Activated CD8-positive, alpha-beta memory T cell treated with anti-CD3 and anti-CD28 coated beads, Interleukin-2, amount 50 U/mL, for 24 hours (primary cell): ENCODE data around the gene TMEM63C.

Experiments
- DNase-seq: peaks from one replicate; pipeline ENCODE4 v3.0.0-alpha.2; 2020; ENCODE audit errors: extremely low read depth

Gene TMEM63C

GRCh38 chr14:77220246-77221017 lies 38.8 kb downstream of the TMEM63C start:
- DNase-seq, result no peak

DNA sequence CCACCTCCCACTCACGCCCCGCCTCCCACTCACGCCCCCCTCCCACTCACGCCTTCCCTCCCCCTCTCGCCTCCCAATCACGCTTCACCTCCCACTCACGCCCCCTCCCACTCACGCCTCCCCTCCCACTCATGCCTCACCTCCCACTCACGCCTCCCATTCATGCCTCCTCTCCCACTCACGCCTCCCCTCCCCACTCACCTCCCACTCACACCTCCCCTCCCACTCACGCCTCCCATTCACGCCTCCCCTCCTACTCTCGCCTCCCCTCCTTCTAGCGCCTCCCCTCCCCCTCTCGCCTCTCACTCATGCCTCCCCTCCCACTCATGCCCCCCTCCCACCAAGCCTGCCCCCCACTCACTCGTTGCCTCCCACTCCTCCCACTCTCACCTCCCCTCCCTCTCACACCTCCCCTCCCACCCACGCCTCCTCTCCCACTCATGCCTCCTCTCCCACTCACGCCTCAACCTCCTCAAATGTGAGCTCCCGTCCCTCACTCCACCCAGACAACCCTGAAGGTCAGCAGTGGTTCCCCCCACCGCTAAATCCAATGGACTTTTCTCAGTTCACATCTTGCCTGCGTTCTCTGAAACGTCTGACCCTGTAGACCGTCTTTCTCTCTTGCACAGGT lies 39.8 kb downstream of the TMEM63C start:
- no peak for DNase-seq

GRCh38 chr14:77222546-77223225 lies 41.1 kb downstream of the TMEM63C start:
- no peak for DNase-seq

DNA sequence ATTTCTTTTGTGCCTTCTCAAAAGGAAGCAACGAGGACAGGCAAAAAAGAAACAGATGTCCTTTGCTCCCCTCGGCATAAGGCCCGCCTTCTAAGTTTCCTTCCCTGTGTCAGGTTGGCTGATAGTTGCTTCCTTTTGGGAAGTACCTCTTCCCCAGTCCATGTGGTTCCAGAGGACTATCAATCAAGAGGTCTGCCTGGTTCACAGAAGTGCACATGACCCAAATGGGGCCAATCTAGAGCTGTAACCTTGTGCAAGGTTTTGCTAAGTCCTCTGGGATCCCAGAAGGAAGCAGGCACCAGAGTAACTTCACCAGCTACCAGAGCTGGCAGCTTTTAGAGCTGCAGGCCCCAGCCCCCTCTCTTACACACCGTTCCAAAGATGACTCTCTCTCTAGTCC lies 42.6 kb downstream of the TMEM63C start:
- no peak for DNase-seq

GRCh38 chr14:77225254-77225653 lies 43.7 kb downstream of the TMEM63C start:
- no peak for DNase-seq

- no peak for DNase-seq
Measured at GRCh38 chr14:77225892-77226557, 44.4 kb downstream of the TMEM63C start.

DNA sequence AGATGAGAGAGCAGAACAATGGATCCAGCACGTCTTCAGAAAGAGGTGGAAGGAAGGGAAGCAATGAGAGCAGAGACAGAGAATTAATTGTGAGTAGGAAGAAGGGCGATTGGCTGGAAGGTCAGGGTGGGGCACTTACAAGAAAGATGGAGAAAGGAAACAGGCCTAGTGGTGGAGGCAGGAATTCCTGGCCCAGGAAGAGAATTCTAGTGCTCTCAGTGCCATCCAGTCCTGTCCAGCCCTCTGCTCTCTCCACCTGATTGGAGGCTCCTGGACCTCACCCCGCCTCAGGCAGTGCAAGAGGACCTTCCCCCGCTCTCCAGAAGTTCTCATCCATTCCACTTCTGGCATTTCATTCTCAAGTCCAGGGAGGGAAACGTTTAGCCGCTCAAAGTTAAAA lies 46.5 kb downstream of the TMEM63C start:
- no peak for DNase-seq

- DNase-seq, result no peak
Measured at GRCh38 chr14:77230914-77231313, 49.3 kb downstream of the TMEM63C start.

DNA sequence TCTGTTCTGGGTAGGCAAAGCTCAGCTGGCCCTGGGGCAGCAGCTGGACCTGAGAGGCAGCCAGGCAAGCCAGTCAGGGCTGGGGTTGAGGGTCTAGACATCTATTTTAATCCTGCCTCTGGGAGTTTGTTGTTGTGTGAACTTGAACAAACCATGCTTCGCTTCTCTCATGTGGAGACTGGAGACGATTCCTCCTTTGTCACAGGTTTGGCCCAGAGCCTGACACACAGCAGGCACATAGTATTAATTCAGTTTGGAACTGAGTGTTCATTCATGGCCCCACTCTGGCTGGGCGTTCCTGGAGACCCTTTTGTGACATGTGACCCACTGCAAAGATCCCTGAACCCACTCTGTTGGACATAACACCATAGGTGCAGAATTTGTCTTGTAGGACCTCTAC lies 50.1 kb downstream of the TMEM63C start:
- no peak for DNase-seq

- DNase-seq, result no peak
Measured at GRCh38 chr14:77236814-77237213, 55.2 kb downstream of the TMEM63C start.

- DNase-seq, result no peak
Measured at GRCh38 chr14:77238356-77238755, 56.8 kb downstream of the TMEM63C start.

- DNase-seq, result no peak
Measured at GRCh38 chr14:77238996-77239395, 57.4 kb downstream of the TMEM63C start.

DNA sequence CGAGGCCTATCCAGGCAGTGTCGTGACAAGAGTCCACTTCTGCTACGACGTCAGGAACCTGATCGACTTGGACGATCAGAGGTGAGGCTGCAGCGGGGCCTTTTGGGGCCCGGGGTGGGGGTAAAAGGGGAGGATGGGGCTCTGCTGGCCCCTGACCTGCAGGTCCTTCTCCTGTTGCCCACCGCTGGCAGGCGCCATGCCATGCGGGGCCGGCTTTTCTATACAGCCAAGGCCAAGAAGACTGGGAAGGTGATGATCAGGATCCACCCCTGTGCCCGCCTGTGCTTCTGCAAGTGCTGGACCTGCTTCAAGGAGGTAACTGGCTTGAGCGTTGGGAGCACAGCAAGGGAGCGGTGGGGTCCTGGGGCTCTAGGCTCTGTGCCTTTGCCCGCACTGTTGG lies 57.8 kb downstream of the TMEM63C start:
- no peak for DNase-seq

- DNase-seq, result no peak
Measured at GRCh38 chr14:77240336-77240915, 58.8 kb downstream of the TMEM63C start.

DNA sequence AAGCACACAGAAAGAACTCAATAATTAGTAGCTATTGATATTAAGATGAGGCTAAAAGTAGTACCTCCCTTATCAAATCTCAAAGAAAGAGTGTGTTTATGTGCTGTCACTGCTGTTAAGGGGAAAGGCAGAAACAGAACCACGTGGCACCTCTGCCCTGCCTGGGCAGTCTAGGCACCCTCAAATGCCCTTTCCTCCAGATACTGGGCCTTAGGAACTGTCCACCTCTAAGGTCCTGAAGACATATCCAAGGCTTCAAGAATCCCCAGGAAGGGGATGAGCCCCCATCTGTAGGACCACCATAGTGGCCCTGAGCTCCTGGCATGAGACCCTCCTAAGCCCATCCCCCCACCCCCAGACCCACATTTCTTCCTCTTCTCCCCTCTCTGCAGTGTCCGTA lies 60.4 kb downstream of the TMEM63C start:
- no peak for DNase-seq

GRCh38 chr14:77242752-77243151 lies 61.2 kb downstream of the TMEM63C start:
- DNase-seq, result no peak

DNA sequence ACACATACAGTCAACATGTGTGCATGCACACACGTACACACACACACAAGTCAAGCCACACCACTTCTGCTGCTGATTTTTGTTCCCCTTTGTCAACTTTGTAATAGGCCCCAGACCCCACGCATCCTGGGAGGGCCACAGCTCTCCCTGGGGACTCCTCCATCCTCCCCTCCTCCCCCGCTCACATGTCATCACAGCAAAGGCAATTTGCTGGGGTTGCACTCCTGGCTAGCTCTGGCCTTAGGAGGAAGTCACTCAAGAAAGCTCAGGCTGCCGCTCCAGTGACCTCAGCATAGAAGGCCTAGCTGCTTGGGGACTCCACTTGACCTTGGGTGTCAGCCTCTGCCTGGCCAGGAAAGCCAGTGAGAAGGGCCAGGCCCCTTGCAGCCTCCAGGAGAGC lies 62.3 kb downstream of the TMEM63C start:
- no peak for DNase-seq

- no peak for DNase-seq
Measured at GRCh38 chr14:77245820-77246219, 64.2 kb downstream of the TMEM63C start.

GRCh38 chr14:77246784-77247183 lies 65.2 kb downstream of the TMEM63C start:
- DNase-seq, result no peak

GRCh38 chr14:77248666-77249065 lies 67.1 kb downstream of the TMEM63C start:
- DNase-seq, result no peak

- DNase-seq, result no peak
Measured at GRCh38 chr14:77249286-77249685, 67.7 kb downstream of the TMEM63C start.

DNA sequence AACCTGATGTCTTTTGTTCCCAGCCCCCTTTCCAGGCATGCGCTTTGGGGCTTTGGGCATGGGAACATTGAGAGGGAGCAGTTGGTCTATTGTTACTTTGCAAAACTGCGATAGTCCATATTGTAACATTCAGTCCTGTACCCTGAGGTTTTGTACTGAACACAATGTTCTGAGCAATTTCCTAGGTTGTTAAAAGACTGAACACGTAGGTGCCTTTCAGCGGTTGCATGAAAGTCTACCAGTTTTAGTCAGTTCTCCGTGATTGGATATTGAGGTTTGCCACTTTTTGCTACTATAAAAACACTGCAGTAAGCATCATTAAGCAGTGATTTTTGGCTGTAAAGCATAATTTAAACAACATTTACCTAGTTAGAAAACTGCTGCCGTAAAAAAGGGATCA lies 69.3 kb downstream of the TMEM63C start:
- DNase-seq, result no peak
